CD4-positive, alpha-beta T cell treated with Interleukin-15 for 4 hours (primary cell): ENCODE results near the gene PREX1.
"Not testable (repeated sequence)": the region's sequence is repeated elsewhere in the genome, so short reads cannot be mapped to it uniquely, and the experiment has no call there.

Experiments
- DNase-seq: peaks from one replicate; pipeline ENCODE4 v3.0.0-alpha.2; 2020; ENCODE audit warnings: low spot score

The PREX1 gene

GRCh38 chr20:48775545-48775944 lies 52.3 kb downstream of the PREX1 start:
- not testable (repeated sequence) for DNase-seq

- no peak for DNase-seq
Observed at GRCh38 chr20:48774696-48775095, 53.1 kb downstream of the PREX1 start.

GRCh38 chr20:48773837-48774418 lies 53.9 kb downstream of the PREX1 start:
- DNase-seq = no peak

- DNase-seq = no peak
Observed at GRCh38 chr20:48772183-48772976, 55.4 kb downstream of the PREX1 start.

- no peak for DNase-seq
Observed at GRCh38 chr20:48771542-48771941, 56.3 kb downstream of the PREX1 start.

GRCh38 chr20:48770700-48771442 lies 56.9 kb downstream of the PREX1 start:
- DNase-seq = no peak

- peak; percentile 90 for DNase-seq
Observed at GRCh38 chr20:48769069-48769983, 58.5 kb downstream of the PREX1 start.

- no peak for DNase-seq
Observed at GRCh38 chr20:48766961-48767960, 60.5 kb downstream of the PREX1 start.

- DNase-seq = no peak
Observed at GRCh38 chr20:48766205-48766604, 61.6 kb downstream of the PREX1 start.

- no peak for DNase-seq
Observed at GRCh38 chr20:48765359-48765758, 62.4 kb downstream of the PREX1 start.

- DNase-seq = no peak
Observed at GRCh38 chr20:48763216-48763914, 64.4 kb downstream of the PREX1 start.

- no peak for DNase-seq
Observed at GRCh38 chr20:48761874-48762273, 65.9 kb downstream of the PREX1 start.

- DNase-seq = peak; percentile 56
Observed at GRCh38 chr20:48761023-48761785, 66.6 kb downstream of the PREX1 start.

- DNase-seq = peak; percentile 88
Observed at GRCh38 chr20:48760403-48760983, 67.3 kb downstream of the PREX1 start.

- DNase-seq = no peak
Observed at GRCh38 chr20:48759631-48760245, 68.1 kb downstream of the PREX1 start.

GRCh38 chr20:48758206-48758820 lies 69.5 kb downstream of the PREX1 start:
- peak; percentile 50 for DNase-seq

- not testable (repeated sequence) for DNase-seq
Observed at GRCh38 chr20:48756774-48757173, 71.0 kb downstream of the PREX1 start.

GRCh38 chr20:48754292-48754691 lies 73.5 kb downstream of the PREX1 start:
- DNase-seq = no peak
